Retina (tissue), 1 donor: ENCODE results near the gene GRAMD1A.
"Not testable (repeated sequence)": the region's sequence is repeated elsewhere in the genome, so short reads cannot be mapped to it uniquely, and the experiment has no call there.

Experiments used
- DNase-seq: peaks from one replicate; pipeline ENCODE4 v3.0.0-alpha.2; 2016

GRAMD1A gene

GRCh38 chr19:34979819-34980640 lies 20.1 kb upstream of the GRAMD1A start:
- no peak for DNase-seq

DNA sequence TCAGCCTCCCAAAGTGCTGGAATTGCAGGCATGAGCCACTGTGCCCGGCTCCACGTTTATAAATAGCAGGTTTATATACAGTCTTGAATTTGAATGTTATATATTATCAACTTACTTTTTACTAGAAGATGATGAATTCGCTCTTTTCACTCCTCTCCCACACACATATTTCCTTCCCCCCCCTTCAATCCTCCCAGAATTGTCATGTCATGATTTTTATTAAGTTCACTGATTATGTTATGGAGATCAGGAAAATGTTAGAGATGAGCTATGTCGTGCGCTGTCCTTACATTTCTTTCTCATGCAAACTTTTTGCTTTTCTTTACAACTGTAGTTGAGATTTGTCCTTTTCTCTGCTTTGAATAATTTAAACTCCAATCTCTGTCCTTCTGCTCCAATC lies 17.8 kb upstream of the GRAMD1A start:
- no peak for DNase-seq

GRCh38 chr19:34983786-34984185 lies 16.3 kb upstream of the GRAMD1A start:
- DNase-seq = no peak

- no peak for DNase-seq
These were observed 15.8 kb upstream of the GRAMD1A start for GRCh38 chr19:34984287-34984686.

GRCh38 chr19:34985249-34986022 lies 14.7 kb upstream of the GRAMD1A start:
- no peak for DNase-seq

DNA sequence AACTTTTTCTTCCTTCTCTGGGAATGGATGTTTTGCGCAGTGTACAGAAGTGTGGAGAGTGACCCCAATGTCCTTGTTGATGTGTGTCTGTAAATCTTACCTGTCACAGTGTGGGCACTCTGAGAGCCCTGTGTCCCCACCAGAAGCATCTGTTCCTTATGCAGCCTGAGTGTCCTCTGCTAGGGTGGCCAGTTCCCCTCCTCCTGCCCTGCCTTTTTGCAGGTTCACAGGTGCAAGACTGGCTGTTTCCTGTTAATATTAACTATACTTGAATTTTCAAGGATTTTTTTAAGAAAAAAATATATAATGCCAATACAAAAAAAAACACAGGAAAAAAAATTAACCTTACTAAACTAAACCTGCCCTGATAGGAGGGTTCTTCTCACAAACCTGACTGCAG lies 12.0 kb upstream of the GRAMD1A start:
- DNase-seq = no peak

DNA sequence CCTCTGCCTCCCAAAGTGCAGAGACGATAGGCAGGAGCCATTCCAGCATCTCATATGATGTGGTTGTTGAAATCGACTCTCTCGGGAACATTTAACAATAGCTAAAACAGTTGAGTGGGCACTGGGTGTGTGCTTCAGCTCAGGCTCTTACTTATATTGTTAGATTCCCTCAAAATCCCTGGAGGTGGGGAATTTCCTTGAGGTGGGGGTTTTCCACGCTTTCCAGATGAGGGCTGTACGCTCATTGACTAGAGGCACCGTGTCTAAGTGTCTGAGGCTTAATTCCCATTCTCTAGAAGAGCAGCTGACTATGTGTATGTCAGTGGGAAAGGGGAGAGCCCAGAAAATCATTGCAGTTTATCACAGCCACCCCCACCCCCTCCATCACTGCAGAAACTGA lies 10.8 kb upstream of the GRAMD1A start:
- DNase-seq = no peak

GRCh38 chr19:34990578-34991192 lies 9.4 kb upstream of the GRAMD1A start:
- no peak for DNase-seq

GRCh38 chr19:34991542-34992333 lies 8.4 kb upstream of the GRAMD1A start:
- no peak for DNase-seq

DNA sequence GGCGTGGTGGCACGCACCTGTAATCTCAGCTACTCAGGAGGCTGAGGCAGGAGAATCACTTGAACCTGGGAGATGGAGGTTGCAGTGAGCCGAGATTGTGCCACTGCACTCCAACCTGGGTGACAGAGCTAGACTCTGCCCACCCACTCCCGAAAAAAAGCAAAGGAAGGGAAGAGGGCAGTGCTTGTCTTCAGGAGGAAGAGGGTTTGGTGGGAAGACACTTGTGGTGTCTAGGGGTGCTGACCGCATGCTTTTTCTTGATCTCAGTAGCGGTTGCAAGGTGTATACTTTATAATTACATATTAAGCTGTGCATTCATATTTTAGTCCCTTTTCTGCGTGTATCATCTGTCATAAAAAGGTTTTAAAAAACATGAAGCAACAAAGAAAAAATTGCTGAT lies 7.5 kb upstream of the GRAMD1A start:
- not testable (repeated sequence) for DNase-seq

DNA sequence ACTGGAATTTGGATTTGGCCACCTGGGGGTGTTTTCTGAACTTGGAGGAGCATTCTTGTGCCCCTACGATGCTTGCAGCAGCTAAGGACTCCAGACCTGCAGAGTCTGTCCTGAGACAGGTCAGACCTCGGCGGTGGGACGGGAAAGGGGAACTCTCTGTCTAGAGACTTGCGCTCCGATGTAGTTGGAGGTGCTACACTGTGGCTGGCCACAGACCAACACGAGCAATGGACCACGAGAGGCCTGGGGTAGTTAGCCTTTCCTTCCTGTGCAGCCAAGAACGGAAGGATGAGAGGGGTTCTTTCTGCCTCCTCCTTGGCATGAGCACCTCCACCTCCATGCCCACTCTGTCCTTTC lies 5.9 kb upstream of the GRAMD1A start:
- no peak for DNase-seq

DNA sequence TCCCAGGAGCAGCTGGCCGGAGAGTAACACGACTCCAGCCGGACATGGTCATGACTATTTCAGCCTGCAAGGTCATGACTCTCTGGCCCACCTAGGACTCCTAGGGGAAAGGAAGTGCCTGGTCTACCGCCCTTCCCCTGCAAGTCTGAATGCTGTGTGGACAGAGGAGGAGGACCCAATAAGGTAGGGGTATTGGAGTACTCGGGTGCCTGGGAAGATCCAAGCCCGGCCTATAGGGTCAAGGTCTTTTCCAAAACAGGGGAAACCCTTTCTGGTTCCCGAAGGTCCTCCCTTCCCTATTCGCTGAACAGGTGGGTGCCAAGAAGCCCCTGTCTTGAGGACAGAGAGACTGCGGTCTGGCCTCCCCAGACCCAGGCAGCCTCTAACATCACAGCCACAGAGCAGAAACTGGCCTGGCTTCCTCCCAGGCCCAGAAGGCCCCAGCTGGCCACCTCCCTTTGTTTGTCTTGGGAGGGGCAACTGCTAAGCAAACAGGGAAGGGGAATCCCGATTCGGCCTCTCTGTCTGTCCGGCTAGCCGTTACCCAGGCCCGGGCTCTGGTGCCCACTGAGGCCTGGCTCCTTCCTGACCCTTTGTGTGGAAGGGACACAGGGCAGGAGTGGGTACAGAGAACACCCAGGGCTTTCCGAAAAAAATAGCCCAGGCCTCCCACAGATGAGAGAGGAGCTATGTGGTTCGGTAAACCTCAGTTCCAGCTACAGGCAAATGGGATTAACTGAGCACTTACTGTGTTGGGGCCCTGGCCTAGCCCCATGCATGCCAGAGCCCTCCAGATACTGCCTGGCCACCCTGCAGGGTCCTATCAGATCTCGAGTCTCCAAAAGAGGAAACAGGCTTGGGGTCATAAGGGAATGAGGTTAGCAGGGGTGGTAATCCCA lies 5.2 kb upstream of the GRAMD1A start:
- DNase-seq = no peak

DNA sequence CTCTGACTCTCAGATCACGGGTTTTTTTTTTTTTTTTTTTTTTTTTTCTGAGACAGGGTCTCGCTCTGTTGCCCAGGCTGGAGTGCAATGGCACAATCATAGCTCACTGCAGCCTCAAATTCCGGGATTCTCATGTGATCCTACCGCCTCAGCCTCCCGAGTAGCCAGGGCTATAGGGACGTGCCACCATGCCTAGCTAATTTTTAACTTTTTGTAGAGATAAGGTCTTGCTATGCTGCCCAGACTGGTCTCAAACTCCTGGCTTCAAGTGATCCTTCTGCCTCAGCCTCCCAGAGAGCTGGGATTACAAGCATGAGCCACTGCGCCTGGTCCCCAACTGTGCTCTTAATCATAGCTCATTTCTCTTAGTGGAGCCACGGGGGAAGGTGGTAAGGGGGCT lies 4.6 kb upstream of the GRAMD1A start:
- DNase-seq = no peak

DNA sequence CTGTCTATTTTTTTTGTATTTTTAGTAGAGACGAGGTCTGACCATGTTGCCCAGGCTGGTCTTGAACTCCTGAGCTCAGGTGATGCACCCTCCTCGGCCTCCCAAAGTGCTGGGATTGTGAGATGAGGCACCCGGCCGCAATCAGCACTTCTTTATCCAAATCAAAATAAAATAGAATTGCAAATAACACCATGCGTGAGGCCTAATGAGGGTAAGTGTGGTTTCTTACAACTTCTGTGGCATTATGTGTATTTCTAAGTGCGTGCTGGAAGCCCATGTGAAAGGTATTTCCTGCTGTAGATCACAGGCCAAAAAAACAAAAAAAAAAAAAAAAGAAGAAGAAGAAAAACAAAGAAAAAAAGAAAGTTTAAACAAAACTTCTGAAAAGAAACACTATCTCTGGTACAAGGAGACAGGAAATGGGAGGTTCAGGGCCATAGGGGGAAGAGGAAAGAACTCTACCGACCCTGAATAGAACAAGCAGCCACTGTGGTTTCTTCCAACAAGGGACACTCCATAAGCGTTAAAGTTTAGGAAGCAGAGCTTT lies 3.0 kb upstream of the GRAMD1A start:
- DNase-seq = no peak

GRCh38 chr19:34998224-34998623 lies 1.9 kb upstream of the GRAMD1A start:
- not testable (repeated sequence) for DNase-seq

GRCh38 chr19:34998777-34999497 lies 1.2 kb upstream of the GRAMD1A start:
- DNase-seq = peak; percentile 68

GRCh38 chr19:35000338-35000646 lies 169 bp downstream of the GRAMD1A start:
- DNase-seq = no peak

DNA sequence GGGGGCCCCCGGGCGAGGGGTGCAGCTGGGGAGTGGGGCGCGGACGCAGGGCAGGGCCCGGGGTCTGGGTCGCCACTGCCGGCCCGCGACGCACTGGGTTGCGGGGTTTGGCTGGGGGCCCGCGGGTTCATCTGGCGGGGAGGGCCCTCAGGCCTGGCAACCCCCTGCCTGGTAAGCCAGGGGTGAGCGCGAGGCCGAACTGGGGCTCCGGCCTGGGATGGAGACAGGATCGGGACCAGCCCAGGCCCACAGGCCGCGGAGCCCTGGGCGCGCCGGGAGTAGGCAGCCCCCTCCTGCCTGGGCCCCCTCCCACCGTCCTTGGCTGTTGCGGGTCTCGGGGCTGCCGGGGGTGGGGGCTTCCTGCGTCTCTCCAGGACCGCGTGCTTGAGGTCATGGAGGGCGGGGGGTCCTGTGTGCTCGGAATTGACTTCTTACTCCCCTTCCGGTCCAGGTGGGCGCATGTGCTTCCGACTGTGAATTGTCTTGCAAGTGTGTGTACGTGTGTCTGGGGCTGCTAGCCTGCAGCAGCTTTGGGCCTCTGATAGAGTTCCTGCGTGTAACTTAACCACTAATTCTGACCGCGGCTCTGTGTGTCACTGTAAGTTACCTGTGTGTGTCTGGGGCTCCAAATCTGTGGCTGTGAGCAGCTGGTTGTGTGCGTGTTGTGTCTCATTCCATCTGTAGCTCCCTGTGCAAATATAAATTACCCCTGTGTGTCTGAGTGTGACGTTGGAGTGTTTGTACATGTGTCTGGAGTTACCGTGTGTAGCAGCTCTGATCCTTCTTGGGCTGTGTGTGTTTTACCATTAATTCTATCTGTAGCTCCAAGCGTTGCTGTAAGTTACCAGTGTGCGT lies 751 bp downstream of the GRAMD1A start:
- peak; percentile 61 for DNase-seq

DNA sequence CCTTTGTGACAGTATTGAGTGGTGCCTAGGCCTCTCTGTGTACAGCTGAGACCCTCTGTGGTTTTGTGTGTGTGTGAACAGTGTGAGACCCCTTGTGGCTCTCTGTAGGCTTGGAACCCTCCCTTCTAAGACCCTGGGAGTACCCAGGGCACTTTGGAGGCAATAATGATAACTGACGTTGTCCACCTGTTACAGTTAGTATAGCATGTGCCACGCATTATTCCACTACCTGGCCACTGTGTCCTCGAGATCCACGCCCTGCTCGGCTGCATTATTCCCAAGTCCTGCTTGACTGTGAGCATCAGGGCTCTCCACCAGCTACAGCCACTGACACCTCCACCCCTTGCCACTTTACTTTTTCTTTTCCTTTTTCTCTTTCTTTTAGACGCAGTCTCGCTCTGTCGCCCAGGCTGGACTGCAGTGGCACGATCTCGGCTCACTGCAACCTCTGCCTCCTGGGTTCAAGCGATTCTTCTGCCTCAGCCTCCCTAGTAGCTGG lies 2.0 kb downstream of the GRAMD1A start:
- no peak for DNase-seq
